Measurements from ENCODE around the gene TRAK2. TPM values are rescaled to one million over a fixed set of nuclear protein-coding genes. Genes with fewer than 3 reads are reported as not detected.

TRAK2 gene, protein sequence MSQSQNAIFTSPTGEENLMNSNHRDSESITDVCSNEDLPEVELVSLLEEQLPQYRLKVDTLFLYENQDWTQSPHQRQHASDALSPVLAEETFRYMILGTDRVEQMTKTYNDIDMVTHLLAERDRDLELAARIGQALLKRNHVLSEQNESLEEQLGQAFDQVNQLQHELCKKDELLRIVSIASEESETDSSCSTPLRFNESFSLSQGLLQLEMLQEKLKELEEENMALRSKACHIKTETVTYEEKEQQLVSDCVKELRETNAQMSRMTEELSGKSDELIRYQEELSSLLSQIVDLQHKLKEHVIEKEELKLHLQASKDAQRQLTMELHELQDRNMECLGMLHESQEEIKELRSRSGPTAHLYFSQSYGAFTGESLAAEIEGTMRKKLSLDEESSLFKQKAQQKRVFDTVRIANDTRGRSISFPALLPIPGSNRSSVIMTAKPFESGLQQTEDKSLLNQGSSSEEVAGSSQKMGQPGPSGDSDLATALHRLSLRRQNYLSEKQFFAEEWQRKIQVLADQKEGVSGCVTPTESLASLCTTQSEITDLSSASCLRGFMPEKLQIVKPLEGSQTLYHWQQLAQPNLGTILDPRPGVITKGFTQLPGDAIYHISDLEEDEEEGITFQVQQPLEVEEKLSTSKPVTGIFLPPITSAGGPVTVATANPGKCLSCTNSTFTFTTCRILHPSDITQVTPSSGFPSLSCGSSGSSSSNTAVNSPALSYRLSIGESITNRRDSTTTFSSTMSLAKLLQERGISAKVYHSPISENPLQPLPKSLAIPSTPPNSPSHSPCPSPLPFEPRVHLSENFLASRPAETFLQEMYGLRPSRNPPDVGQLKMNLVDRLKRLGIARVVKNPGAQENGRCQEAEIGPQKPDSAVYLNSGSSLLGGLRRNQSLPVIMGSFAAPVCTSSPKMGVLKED
- 17.2 and 19.6 TPM in 2 replicates for polyA plus RNA-seq
- polyA minus RNA-seq = 31.4 and 37.9 TPM in 2 replicates

- peaks cover 5% of the 10 kb centered on the region for H3K79me2 ChIP-seq (replicated peaks; ENCODE audit: insufficient read depth, low read length)
- no peaks in the 10 kb centered on the region for H3K9me2 ChIP-seq (ENCODE audit: insufficient read depth, low read length)
- peak within 1 kb of the TSS; percentile 85 for H3K9ac ChIP-seq (ENCODE audit: low read length)
Observed at GRCh38 chr2:201451292-201452057, at the start of gene TRAK2, which contains the start of gene STRADB. TRAK2 (minus strand) TSS chr2:201451458; CDS start chr2:201420507, 30,951 bp downstream. STRADB (plus strand) TSS chr2:201451740; CDS start chr2:201454841, 3,101 bp downstream.

More at GRCh38 chr2:201451292-201452057, at the start of gene TRAK2, which contains the start of gene STRADB:
- Histone ChIP-seq H2AFZ (ENCODE audit: low read depth, low read length) (peak within 1 kb of the TSS; percentile 97), H3K4me2 (ENCODE audit: low read length) (peak within 1 kb of the TSS; percentile 94), H3K9me3 (ENCODE audit: low read length) (no peaks in the 10 kb centered on the region), H3K27me3 (ENCODE audit: insufficient read depth, low read depth, low read length) (no peaks in the 10 kb centered on the region), H3F3A (ENCODE audit: insufficient read depth, low read length, poor library complexity, severe bottlenecking) (no peaks in the 10 kb centered on the region), H3K36me3 (ENCODE audit: insufficient read depth, low read length) (no peaks in the 10 kb centered on the region), H3K4me3 (ENCODE audit: low read length) (peak within 1 kb of the TSS; percentile 98), H4K20me1 (ENCODE audit: insufficient read depth) (no peaks in the 10 kb centered on the region), H3K27ac (ENCODE audit: low read length) (peak within 1 kb of the TSS; percentile 82)
- TF ChIP-seq TAF1 (IDR thresholded peaks at IDR 0.05; ENCODE audit: low read depth) (peak; percentile 64), RAD21 (conservative IDR thresholded peaks at IDR 0.05) (peak; percentile 40), SMC3 (conservative IDR thresholded peaks at IDR 0.05; ENCODE audit: poor library complexity) (no peak), MXI1 (conservative IDR thresholded peaks at IDR 0.05; ENCODE audit: poor library complexity, severe bottlenecking) (peak; percentile 90), POLR2AphosphoS5 (IDR thresholded peaks at IDR 0.05) (peak; percentile 82), EZH2 (IDR thresholded peaks at IDR 0.05; ENCODE audit: borderline replicate concordance, insufficient read depth, low read length, poor library complexity, severe bottlenecking) (no peak), EP300 (conservative IDR thresholded peaks at IDR 0.05; ENCODE audit: poor library complexity, severe bottlenecking) (peak; percentile 62)
- TF ChIP-seq, protein P1, sequence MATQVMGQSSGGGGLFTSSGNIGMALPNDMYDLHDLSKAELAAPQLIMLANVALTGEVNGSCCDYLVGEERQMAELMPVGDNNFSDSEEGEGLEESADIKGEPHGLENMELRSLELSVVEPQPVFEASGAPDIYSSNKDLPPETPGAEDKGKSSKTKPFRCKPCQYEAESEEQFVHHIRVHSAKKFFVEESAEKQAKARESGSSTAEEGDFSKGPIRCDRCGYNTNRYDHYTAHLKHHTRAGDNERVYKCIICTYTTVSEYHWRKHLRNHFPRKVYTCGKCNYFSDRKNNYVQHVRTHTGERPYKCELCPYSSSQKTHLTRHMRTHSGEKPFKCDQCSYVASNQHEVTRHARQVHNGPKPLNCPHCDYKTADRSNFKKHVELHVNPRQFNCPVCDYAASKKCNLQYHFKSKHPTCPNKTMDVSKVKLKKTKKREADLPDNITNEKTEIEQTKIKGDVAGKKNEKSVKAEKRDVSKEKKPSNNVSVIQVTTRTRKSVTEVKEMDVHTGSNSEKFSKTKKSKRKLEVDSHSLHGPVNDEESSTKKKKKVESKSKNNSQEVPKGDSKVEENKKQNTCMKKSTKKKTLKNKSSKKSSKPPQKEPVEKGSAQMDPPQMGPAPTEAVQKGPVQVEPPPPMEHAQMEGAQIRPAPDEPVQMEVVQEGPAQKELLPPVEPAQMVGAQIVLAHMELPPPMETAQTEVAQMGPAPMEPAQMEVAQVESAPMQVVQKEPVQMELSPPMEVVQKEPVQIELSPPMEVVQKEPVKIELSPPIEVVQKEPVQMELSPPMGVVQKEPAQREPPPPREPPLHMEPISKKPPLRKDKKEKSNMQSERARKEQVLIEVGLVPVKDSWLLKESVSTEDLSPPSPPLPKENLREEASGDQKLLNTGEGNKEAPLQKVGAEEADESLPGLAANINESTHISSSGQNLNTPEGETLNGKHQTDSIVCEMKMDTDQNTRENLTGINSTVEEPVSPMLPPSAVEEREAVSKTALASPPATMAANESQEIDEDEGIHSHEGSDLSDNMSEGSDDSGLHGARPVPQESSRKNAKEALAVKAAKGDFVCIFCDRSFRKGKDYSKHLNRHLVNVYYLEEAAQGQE (IDR thresholded peaks at IDR 0.05; ENCODE audit: borderline replicate concordance) = peak; percentile 39
- TF ChIP-seq, protein P2, sequence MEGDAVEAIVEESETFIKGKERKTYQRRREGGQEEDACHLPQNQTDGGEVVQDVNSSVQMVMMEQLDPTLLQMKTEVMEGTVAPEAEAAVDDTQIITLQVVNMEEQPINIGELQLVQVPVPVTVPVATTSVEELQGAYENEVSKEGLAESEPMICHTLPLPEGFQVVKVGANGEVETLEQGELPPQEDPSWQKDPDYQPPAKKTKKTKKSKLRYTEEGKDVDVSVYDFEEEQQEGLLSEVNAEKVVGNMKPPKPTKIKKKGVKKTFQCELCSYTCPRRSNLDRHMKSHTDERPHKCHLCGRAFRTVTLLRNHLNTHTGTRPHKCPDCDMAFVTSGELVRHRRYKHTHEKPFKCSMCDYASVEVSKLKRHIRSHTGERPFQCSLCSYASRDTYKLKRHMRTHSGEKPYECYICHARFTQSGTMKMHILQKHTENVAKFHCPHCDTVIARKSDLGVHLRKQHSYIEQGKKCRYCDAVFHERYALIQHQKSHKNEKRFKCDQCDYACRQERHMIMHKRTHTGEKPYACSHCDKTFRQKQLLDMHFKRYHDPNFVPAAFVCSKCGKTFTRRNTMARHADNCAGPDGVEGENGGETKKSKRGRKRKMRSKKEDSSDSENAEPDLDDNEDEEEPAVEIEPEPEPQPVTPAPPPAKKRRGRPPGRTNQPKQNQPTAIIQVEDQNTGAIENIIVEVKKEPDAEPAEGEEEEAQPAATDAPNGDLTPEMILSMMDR (IDR thresholded peaks at IDR 0.05; ENCODE audit: poor library complexity, severe bottlenecking) = peak; percentile 63
